HG03460 (cell line): Measurements from ENCODE around the gene TMEM225B.
"Not testable (repeated sequence)": the region's sequence is repeated elsewhere in the genome, so short reads cannot be mapped to it uniquely, and the experiment has no call there.

ENCODE experiments used
- ATAC-seq: cut with Tn5 transposase; IDR thresholded peaks from one replicate; pipeline ENCODE4 v1.9.1; 2021; ENCODE audit not compliant: unreplicated experiment

Gene TMEM225B

GRCh38 chr7:99579281-99579955 lies 18.6 kb upstream of the TMEM225B start:
- no peak for ATAC-seq

- ATAC-seq = no peak
Measured at GRCh38 chr7:99579956-99580777, 17.9 kb upstream of the TMEM225B start.

GRCh38 chr7:99580778-99581332 lies 17.2 kb upstream of the TMEM225B start:
- ATAC-seq = not testable (repeated sequence)

GRCh38 chr7:99588868-99589267 lies 9.2 kb upstream of the TMEM225B start:
- no peak for ATAC-seq

GRCh38 chr7:99594948-99595745 lies 2.9 kb upstream of the TMEM225B start:
- no peak for ATAC-seq

- ATAC-seq = no peak
Measured at GRCh38 chr7:99596408-99596955, 1.6 kb upstream of the TMEM225B start.

GRCh38 chr7:99599836-99600235 lies 1.8 kb downstream of the TMEM225B start:
- no peak for ATAC-seq

GRCh38 chr7:99601656-99602310 lies 3.7 kb downstream of the TMEM225B start:
- ATAC-seq = no peak

- no peak for ATAC-seq
Measured at GRCh38 chr7:99605527-99605926, 7.5 kb downstream of the TMEM225B start.

- ATAC-seq = no peak
Measured at GRCh38 chr7:99606531-99606930, 8.5 kb downstream of the TMEM225B start.

- no peak for ATAC-seq
Measured at GRCh38 chr7:99607548-99607947, 9.5 kb downstream of the TMEM225B start.

- no peak for ATAC-seq
Measured at GRCh38 chr7:99614495-99614894, 16.4 kb downstream of the TMEM225B start.

GRCh38 chr7:99615989-99616358 lies 17.9 kb downstream of the TMEM225B start:
- no peak for ATAC-seq

- ATAC-seq = peak; percentile 91
Measured at GRCh38 chr7:99616359-99617191, 18.5 kb downstream of the TMEM225B start, which contains the start of gene ZSCAN25. Gene ZSCAN25, plus strand, starts transcription at chr7:99616946. Its CDS starts 2,661 bp downstream, at chr7:99619607.

- ATAC-seq = no peak
Measured at GRCh38 chr7:99617192-99617781, 19.2 kb downstream of the TMEM225B start.

- no peak for ATAC-seq
Measured at GRCh38 chr7:99618726-99619125, 20.7 kb downstream of the TMEM225B start.

- ATAC-seq = no peak
Measured at GRCh38 chr7:99619571-99620130, 21.6 kb downstream of the TMEM225B start.

GRCh38 chr7:99621271-99621670 lies 23.2 kb downstream of the TMEM225B start:
- no peak for ATAC-seq

- ATAC-seq = no peak
Measured at GRCh38 chr7:99622596-99622995, 24.5 kb downstream of the TMEM225B start.
